Lower lobe of right lung (tissue), 2 donors: ENCODE results near the gene RADIL. TPM values are rescaled to one million over a fixed set of nuclear protein-coding genes. Genes with fewer than 3 reads are reported as not detected.
"Not testable (repeated sequence)": the region's sequence is repeated elsewhere in the genome, so short reads cannot be mapped to it uniquely, and the experiment has no call there.

ENCODE experiments used
- ATAC-seq, 2 donors: fragments of 200-7000 bp; cut with Tn5 transposase; one replicate each; pipeline ENCODE4 v1.9.1; 2020 to 2022; ENCODE audit warnings: mild to moderate bottlenecking in 2 of 2, moderate library complexity in 2 of 2
- DNase-seq: peaks from one replicate; pipeline ENCODE4 v3.0.0-alpha.2; 2020
- H3K27ac ChIP-seq: fragments of 200-600 bp; one replicate; pipeline ENCODE4 v1.8.0; 2022
- H3K27me3 ChIP-seq: fragments of 200-600 bp; one replicate; pipeline ENCODE4 v1.8.0; 2022; ENCODE audit warnings: low read depth
- H3K36me3 ChIP-seq: fragments of 200-600 bp; one replicate; pipeline ENCODE4 v1.8.0; 2022; ENCODE audit warnings: mild to moderate bottlenecking
- H3K4me1 ChIP-seq: fragments of 200-600 bp; one replicate; pipeline ENCODE4 v1.8.0; 2022
- H3K4me3 ChIP-seq: fragments of 200-600 bp; one replicate; pipeline ENCODE4 v1.8.0; 2022; ENCODE audit warnings: mild to moderate bottlenecking
- H3K9me3 ChIP-seq: fragments of 200-600 bp; one replicate; pipeline ENCODE4 v1.8.0; 2022
- CTCF ChIP-seq: fragments of 200-600 bp; IDR thresholded peaks from one replicate; pipeline ENCODE4 v1.8.0; 2022; ENCODE audit warnings: antibody characterized with exemption, mild to moderate bottlenecking
- intact Hi-C: fragments of 100-400 bp; cut with DNase I; formaldehyde crosslinking; loops from one replicate; pipeline ENCODE4 v1.11.0; 2022
- total RNA-seq: library from RNA; stranded (reverse); fragmentation: NEBNext Ultra II Directional; extraction: Animal tissue kit (Norgen Biotek cat#: 25700); gene quantifications from one replicate; pipeline ENCODE4 v1.2.1, GENCODE V29; 2021
- donor health status: DM: no; HTN: yes; CAD: no; lungs with severe emphysema.

The RADIL gene
- total RNA-seq, 1 donor from 2014 or later, result 9.7 TPM

- Histone ChIP-seq H3K4me1 (no peaks in the 10 kb centered on the region), H3K36me3 (no peaks in the 10 kb centered on the region), H3K4me3 (no peak overlapping the region), H3K27me3 (no peaks in the 10 kb centered on the region), H3K27ac (no peak overlapping the region), H3K9me3 (no peaks in the 10 kb centered on the region)
- TF ChIP-seq CTCF, result no peak
- intact Hi-C loops, result no loop called here
- no peak for DNase-seq
- no peak for ATAC-seq
Measured at GRCh38 chr7:4895766-4896165, 12.2 kb upstream of the RADIL start.

- TF ChIP-seq CTCF, result no peak
- Histone ChIP-seq H3K4me3 (no peak overlapping the region), H3K9me3 (no peaks in the 10 kb centered on the region), H3K4me1 (no peaks in the 10 kb centered on the region), H3K27me3 (no peaks in the 10 kb centered on the region), H3K36me3 (no peaks in the 10 kb centered on the region), H3K27ac (no peak overlapping the region)
- intact Hi-C loops, result no loop called here
- no peak for ATAC-seq
- DNase-seq, result no peak
Measured at GRCh38 chr7:4894482-4894881, 11.0 kb upstream of the RADIL start.

GRCh38 chr7:4893929-4894475 is 10.5 kb upstream of the RADIL start:
- H3K4me1 ChIP-seq, result no peaks in the 10 kb centered on the region
- H3K4me3 ChIP-seq, result no peak overlapping the region
- TF ChIP-seq CTCF, result no peak
- no peaks in the 10 kb centered on the region for H3K9me3 ChIP-seq
- intact Hi-C loops, result no loop called here
- no peak overlapping the region for H3K27ac ChIP-seq
- no peaks in the 10 kb centered on the region for H3K27me3 ChIP-seq
- ATAC-seq, result no peak
- no peaks in the 10 kb centered on the region for H3K36me3 ChIP-seq
- no peak for DNase-seq

- ATAC-seq, H3K27ac ChIP-seq, H3K9me3 ChIP-seq, H3K4me3 ChIP-seq, DNase-seq, H3K27me3 ChIP-seq, H3K36me3 ChIP-seq, H3K4me1 ChIP-seq, intact Hi-C loops: not testable (repeated sequence)
Measured at GRCh38 chr7:4893188-4893587, 9.7 kb upstream of the RADIL start.

- DNase-seq, H3K4me3 ChIP-seq, H3K9me3 ChIP-seq, ATAC-seq, H3K4me1 ChIP-seq, H3K36me3 ChIP-seq, H3K27me3 ChIP-seq, intact Hi-C loops, H3K27ac ChIP-seq: not testable (repeated sequence)
Measured at GRCh38 chr7:4891522-4891921, 8.0 kb upstream of the RADIL start.

GRCh38 chr7:4889682-4890081 is 6.2 kb upstream of the RADIL start:
- intact Hi-C loops, result no loop called here
- no peak for ATAC-seq

More at GRCh38 chr7:4889682-4890081, 6.2 kb upstream of the RADIL start:
- no peak for TF ChIP-seq CTCF
- no peak for DNase-seq
- Histone ChIP-seq H3K9me3 (no peaks in the 10 kb centered on the region), H3K36me3 (no peaks in the 10 kb centered on the region), H3K4me3 (no peak overlapping the region), H3K4me1 (no peaks in the 10 kb centered on the region), H3K27ac (no peak overlapping the region), H3K27me3 (no peaks in the 10 kb centered on the region)
